GF-D8 (cell line): Measurements from ENCODE around the gene TRPM2.
A peak's percentile ranks its signal among the peaks of the same experiment; 100 is the strongest.

Experiments used
- DNase-seq: peaks from one replicate; lab custom pipeline; 2025; lab: John Stamatoyannopoulos, UW

Gene TRPM2

DNA sequence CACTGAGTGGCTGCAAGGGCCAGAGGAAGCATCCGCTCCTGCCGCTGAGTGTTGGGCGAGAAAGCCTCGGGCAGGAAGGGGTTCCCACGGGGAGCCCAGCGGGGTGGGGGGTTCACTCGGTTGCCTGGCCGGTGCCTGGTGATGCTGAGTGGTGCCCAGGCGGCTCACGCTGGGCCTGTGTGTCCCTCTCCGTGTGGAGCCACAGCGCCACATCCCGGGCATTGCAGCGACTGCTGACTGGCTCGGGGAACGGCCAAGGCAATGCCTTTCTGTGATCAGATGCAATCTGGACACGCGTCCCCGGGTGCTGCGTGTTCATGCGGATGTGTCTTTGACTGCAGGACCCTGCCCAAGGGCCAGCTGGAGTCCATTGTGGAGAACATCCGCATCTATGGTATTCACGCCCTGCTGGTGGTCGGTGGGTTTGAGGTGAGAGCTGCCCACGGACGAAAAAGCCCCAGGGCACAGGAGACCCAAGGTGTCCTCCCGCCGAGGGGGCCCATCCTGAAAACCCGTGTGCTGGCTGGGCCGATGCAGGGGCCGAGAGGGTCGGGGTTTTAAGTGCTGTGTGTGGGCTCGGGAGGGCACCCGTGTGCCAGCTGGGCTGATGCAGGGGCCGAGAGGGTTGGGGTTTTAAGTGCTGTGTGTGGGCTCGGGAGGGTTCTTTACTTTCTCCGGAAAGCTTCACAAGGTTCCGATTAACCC lies 30.6 kb upstream of the TRPM2 start:
- no peak for DNase-seq

DNA sequence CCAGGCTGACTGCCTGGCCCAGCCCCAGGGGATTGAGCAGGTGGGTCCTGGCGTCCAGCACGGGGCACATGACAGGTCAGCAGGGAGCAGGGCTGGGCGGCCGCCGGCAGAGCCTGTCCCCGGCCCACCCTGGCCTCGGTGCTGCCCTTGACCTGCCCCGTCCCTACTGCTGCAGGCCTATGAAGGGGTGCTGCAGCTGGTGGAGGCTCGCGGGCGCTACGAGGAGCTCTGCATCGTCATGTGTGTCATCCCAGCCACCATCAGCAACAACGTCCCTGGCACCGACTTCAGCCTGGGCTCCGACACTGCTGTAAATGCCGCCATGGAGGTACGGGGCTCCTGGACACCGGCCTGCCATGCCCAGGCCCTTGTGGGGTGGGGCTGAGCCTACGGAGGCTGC lies 29.8 kb upstream of the TRPM2 start:
- DNase-seq, result no peak

DNA sequence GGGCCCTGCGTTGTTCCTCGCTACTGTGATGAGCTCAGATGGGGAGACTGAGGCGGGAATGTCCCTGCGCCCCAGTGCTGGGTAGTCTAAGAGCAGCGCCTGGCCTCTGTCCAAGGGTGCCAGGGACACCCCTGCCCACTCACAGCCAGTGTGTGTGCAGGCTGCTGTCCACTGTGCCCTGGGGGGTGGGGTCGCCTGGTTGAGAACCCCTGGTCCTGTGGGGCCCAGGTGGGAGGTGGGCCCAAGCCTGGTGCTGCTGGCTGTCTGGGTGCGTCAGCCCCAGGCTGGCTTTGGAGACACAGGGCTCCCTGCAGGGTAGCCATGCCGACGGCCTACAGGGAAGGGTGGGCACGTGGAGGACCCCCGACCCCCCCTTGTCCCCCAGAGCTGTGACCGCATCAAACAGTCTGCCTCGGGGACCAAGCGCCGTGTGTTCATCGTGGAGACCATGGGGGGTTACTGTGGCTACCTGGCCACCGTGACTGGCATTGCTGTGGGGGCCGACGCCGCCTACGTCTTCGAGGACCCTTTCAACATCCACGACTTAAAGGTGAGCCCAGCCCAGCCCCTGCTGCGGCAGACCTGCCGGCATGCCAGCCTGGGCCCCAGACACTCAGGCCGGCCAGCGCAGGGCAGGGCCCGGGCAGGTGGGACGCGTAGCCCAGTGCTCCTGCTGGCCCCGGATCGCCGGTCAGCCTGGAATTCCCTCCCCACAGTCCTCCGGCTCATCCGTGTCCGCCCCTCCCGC lies 29.1 kb upstream of the TRPM2 start:
- DNase-seq, result no peak

DNA sequence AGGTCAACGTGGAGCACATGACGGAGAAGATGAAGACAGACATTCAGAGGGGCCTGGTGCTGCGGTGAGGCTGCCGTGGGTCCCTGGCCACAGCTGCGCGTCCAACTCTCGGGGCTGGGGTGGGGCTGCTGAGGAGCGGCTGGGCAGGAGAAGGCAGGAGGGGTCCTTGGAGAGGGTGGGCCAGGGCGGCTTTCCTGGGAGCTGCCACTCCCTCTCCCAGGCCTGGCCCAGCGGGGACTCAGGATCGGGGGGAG lies 28.6 kb upstream of the TRPM2 start:
- no peak for DNase-seq

DNA sequence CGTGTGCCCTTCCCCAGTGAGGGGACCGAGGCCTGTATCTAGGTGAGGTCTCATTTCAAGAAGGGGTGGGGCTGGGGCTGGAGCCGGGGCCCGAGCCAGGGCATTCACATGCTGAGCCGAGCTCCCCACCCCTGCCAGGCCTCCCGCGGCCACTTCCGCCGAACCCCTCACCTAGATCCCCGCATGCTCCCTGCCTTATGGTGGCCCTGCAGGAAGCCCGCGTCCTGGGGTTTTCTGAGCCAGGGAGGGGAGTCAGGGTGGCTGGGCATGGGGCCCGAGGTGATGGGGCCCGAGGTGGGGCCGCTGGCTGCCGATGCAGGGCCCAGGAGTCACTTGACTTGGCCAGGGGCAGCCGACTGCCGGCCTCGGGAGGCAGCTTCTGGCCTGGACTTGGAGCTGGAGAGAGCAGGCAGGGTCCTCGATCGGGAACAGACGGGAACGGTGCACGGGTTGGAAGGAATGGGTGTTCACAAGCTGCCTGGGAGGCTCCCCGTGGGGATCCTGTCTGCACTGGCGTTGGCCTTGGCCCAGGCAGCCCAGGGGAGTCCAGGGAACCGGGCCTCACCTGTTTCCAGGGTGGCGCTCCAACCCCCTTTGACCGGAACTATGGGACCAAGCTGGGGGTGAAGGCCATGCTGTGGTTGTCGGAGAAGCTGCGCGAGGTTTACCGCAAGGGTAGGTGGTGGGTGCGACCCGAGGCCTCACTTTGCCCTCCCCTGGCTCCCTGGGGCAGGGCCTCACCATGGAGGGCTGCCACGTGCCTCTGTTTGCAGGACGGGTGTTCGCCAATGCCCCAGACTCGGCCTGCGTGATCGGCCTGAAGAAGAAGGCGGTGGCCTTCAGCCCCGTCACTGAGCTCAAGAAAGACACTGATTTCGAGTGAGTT lies 27.8 kb upstream of the TRPM2 start:
- no peak for DNase-seq

DNA sequence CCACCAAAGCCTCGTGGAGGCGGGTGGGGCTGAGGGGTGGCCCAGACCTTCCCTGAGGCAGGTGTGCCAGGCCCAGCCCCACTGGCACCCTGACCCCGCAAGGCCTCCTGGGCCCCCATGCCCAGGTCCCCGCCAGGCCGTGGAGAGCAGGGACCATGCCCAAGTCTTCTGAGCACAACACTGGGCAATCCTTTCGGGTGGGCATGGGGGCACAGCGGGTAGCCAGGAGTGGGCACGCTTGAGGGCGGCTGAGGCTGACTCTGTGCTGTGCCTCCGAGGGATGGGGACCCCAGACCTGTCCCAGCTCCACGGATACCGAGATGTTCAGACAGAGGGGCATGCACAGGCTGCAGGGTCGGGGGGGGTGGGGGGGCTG lies 27.2 kb upstream of the TRPM2 start:
- no peak for DNase-seq

DNA sequence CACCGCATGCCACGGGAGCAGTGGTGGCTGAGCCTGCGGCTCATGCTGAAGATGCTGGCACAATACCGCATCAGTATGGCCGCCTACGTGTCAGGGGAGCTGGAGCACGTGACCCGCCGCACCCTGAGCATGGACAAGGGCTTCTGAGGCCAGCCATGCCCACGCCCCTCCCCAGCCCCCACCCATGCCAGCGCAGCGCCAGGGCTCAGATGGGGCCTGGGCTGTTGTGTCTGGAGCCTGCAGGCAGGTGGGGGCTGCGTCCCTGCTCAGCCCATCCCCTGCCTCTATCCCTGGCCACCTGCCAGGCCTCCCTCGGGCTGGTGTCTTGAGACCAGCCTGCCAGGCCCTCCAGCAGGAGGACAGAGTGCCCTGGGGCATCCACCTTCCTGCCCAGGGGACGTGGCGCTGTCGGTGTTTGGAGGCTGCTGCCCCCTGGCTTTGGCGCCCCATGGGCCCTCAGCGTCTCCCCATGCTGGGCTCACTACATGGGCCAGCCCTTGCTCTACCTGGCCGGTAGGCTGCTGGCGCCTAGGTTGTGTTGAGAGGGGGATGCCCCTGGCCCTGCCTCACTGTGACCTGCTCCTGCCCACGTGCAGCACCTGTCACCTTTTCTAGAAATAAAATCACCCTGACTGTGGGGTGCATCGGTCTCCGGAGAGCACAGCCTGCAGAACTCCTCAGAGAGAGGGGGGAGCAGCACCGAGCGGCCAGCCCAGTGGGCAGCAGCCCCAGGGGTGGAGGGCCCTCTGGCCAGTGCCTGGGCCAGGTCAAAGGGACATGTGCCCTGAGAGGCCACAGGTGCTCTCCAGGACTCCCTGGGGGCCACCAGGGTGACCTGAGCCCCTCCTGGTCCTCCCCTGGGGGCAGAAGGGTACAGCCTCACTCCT lies 26.5 kb upstream of the TRPM2 start:
- no peak for DNase-seq

DNA sequence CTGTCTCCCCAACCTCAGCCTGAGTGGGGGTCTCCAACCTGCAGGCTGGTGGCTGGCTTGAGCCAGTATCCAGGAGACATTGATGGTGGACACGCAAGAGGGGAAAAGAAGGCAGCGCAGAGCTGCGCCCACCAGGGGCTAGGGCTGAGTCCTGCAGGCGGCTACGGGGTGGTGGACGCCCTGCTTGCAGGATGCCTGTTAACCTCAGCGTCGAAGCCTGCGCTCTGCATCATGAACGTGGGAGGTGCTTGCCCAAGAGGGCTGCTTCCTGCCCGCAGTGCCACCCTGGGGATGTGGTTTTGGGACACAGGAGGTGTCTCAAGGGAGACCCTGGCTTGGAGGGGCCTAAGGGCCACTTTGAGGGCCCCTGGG lies 25.8 kb upstream of the TRPM2 start:
- peak; percentile 74 for DNase-seq

DNA sequence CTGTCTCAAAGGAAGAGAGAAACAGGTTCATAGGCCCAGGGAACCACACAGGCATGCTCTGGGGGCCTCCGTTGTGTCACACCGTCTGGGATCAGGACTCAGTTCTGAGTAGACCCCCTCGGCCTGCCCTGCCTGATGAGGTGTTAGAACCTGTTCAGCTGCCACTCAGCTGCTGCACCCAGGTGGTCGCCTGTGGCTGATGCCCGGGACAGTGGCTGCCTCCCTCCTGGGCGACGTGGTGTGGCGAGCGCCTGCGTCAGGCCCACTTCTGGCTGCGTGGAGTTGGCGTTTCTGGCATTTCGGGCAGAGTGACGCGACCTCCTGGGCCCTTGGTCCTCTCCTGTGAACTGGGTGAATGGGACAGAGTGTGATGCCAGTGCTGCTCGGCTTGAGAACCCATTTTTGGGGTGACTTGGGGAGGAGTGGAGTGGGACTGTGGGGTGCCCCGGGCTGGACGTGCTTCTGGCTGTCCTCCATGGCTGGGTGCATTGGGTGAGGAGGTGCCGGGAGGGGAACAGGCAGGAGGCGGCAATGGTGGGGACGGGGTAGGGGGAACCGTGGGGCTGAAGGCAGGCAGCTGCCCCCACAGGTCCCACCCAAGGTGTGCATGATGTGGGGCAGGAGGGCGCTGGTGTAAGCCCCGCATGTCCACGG lies 25.1 kb upstream of the TRPM2 start:
- no peak for DNase-seq

DNA sequence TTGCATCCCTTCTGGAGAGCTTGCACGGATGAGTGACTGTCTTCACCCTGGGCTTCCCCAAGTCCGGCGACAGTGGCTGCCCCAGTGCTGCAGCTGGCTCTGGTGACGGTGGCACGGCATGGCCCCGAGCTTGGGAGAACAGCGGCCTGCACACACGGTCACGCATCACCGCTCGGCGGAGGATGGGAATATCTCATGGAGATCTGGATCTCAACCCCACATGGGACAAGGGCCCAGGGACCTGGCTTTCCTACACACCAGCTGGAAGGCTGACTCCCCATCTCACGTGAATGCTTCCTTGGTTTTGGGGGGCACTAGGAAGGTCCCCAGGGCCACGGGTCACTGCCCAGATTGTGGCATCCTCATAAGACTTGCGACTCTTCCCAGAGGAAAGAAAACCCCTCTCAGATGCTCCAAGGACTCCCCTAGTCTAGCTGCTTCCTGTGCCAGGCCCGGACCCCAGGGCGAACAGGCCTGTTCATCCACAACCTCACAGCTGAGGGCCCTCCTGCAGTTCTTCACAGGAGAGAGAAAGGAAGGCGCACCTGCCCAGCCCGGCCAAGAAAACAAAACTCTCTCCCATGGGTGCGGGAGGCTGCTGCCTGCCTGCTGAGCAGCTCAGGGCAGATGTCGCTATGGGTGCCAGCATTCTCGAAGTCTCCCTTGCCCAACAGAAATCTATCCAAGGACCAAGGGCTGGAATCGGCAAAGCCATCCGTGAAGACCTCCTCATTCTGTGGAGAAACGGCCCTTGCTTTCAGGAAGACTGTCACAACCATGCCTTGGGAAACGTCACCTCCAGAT lies 24.1 kb upstream of the TRPM2 start:
- DNase-seq, result no peak

DNA sequence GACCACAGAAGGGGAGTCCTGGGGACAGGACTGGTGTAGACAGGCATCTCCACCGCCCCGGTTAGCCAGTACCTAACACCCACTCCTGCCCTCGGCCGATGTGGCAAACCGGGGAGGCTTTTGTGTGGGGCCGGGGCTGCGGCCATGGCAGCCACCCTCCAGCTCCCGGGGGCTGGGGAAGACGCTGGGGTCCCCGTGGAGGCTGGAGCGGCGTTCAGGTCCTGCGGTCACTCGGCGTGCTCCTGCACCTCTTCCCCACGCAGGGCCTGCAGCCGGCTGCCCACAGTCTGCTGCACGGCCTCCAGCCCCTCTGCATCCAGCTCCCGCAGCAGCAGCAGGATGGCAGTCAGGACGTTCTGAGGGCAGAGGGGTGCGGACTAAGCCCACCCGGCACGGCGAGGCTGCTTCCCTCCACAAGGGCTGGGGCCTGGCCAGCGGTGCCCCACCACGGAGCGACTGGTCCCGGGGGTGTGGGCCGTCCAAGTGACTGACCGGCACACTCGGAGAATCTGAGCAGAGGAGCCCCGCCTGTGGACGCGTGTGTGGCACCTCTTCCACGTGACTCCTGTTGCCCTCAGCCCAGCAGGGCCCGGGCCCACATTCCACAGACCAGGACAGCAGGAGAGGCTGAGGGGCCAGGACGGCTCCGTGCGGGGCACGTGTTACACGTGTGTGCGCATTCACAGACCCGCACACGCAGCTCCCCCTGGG lies 23.3 kb upstream of the TRPM2 start:
- DNase-seq, result no peak

DNA sequence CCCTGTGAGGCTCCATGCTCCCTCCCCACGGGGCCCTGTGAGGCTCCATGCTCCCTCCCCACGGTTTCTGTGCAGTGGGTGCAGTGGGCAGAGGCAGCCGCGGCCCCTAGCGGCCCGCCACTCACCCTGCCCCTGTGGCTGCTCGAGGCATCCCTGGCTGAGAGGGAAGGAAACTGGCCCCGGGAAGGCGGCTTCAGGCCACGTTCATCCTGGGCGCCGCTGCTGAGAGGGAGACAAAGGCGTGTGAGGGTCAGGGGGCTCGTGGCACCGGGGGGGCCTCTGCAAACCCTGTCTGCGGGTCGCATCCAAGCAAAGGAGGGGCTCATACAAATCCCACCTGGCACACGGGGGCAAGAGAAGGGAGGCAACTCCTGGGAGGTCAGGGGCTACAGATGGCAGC lies 22.7 kb upstream of the TRPM2 start:
- no peak for DNase-seq

DNA sequence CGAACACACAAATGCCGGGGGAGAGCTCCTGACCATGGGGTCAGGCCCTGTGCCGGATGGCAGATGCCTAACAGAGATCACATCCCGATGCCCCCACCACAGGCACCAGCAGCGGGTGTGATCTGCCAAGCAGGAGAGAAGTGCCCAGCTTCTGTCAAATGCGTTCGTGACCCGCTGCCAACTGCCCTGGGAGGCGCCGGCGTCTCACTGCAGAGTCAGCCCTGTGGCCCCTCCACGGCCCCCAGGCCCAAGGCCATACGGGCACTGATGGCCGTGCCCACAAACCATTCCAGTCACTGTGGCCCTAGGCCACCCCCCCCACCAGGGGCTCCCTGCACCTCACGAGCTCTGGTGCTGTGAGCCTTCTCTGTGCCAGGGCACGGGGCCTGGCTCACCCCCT lies 22.2 kb upstream of the TRPM2 start:
- DNase-seq, result no peak

DNA sequence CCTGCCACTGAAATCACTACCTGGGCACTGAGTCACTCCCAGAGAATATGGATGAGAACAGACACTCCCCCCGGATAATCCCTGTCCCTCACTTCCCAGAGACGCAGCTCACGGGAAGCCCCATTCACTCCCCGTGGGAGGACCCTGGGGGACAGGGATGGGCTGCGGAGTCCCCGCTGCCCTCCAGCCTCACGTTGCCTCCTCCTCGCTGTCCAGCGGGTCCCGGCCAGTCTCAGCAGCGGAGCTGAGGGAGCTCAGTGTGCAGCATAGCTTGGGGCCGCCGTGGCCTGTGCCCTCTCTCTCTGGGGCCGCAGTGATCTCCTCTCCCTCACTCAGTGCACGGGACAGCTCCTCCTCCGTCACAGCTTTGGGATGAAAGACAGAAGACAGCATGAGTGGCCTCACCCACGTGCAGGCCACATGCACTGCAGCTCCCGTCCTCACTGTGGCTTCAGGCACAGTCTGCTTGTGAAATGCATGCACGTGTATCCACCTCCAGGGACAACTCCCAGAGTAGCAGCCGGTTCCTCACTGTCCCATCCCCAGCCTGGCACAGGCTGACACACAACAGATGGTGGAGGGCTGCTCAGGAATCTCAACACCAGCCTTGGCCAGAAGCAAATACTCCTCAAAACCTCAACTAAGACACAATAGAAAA lies 21.6 kb upstream of the TRPM2 start:
- DNase-seq, result no peak

DNA sequence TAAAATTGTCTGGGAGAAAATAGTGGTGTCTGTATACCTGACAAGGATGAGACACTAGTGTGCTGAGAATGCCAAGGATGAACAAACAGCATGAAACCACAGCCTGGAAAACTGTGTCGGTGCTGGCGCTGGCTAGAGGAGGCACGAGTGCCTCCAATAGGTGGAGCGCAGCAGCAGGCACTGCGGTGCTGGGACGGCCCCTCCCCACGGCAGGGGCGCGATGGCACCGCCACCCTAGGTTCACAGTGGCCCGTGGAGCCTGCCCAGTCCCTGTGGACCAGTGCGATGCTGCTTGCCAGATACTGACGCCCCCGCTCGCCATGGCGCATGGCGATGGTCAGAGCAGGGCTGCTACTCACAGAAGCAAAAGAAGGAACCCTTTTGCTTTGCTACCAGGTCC lies 21.0 kb upstream of the TRPM2 start:
- no peak for DNase-seq

DNA sequence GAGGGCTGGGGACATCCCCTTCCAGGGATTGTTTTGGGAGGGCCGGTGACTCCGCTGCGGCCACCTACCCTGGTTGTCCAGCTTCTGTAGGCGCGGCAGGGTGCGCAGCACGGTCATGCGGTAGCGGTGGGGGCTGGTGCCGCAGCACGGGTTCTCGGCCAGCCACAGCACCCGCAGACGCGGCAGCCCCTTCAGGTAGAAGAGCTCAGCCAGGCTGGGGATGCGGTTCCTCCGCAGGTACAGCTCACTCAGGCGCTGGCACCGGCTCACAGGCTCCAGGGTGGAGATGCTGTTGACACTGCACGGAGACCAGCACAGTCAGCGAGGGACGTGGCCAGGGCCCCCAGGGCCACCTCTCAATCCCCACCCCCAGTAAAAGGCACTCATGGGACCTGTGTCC lies 20.5 kb upstream of the TRPM2 start:
- no peak for DNase-seq

DNA sequence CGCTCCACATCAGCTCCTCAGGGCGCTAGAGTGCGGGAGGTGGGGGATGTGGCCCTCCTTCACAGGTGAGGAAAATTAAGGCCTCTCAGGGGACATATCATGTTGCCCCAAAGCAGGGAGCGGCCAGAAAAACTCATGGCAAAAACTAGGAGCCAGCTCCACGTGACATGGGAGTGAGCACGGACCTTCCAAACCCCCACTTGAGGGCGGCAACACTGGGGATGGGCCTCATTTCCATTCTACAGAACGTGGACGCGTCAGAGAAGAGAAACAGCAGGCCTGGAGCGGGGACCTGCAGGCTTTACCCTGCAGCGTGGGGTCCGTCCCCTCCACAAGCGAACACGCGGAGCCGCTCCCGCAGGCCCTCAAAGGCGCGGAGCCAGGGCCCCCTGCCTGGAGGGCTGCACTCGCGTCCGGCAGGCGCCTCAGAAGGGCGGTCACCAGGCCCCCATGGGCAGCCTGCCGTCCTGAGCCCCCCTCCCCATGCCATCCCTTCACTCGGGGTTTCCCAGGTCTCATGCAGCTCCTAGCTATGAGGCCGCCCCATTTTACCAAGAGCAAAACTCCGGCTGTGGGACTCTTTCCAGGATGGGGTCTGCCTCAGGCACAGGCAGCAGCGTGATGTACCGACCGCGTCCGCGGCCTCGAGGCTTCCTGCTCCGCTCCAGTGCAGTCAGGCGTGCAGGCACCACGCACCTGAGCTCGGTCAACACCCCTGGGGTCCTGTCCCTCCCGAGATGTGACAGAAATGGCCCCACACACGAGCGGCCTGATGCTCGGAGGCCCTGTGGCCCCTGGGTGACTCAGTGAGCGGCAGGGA lies 19.7 kb upstream of the TRPM2 start:
- no peak for DNase-seq

DNA sequence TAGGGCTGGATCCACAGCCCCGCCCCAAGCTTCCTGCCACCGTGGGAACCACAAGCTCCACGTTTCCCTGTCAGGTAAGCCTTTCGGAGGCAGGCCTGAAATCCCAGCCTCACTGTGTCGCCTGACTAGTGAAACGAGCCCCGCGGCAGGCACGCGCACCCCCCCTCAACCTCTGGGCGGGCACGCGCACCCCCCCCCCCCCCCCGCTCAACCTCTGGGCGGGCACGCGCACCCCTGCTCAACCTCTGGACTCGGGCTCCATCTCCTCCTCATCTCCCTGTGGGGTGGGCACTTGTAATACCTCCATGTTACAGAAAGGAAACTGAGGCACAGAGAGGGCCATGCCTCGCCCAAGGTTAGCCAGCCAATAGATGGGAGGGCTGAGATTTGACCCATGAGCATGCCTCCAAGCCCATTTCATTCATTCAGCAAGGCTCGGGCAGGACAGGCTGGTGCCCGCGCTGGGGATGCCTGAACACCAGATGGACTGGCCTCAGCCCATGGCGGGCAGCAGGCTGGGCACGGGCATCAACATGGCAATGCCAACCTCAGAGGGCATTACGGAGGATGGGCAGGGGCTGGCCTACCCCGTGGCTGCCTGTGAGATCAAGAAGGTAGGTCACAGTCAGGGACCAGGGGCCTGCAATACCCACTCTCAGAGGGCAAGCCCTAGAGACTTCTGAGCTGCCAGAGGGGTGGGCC lies 18.9 kb upstream of the TRPM2 start:
- DNase-seq, result no peak
